HL-60/S4 treated with phorbol 12-myristate 13-acetate at 8.2 ng/mL for 4 days and 3 days (cell line): Measurements from ENCODE around the gene GRK4.

Source experiments
- in situ Hi-C: fragments of 300-500 bp; cut with MboI; formaldehyde crosslinking; loops from 2 replicates; pipeline ENCODE4 v1.15.0; 2022; ENCODE audit warnings: low sequenced_read_pairs

GRK4 gene

GRCh38 chr4:2930758-2931511 is 32.4 kb upstream of the GRK4 start:
- in situ Hi-C loops = loop anchor here (10.0 kb wide), 1 partner anchor 166 kb away; no protein-coding TSS in a partner anchor

DNA sequence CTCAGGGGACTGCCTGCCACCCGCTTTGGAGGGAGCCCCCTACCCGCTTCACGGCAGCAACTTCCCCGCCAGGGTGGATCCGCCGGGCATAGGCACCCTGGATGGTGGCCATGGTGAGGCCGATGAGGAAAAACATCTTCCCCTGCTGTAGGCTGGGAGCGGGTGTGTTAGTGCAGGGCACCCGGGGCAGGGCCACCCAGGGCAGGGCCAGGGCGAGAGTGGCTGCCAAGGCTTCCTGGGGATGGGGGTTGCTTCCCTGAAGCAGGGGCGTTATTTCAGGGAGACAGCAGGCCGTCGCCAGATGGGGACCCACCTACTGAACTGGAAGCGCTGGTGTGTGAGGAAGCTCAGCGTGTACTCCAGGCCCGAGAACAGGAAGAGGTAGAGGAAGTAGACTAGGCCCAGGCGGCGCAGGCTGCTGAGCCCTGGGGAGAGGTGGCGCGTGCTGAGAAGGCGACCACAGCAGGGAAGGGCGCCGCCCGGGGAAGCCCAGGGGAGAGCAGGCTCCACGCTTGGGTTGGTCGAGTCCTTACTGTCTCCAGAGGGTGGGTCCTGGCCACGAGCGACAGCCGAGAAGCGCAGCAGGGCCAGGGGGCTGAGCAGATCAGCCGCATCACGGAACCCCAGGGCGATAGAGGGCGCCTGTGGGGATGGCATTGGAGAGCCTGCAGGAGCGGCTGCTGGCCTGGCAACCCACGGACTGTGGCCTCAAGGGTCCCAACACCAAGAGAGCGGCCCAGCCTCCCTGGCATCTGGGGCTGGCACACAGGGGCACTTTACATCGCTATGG is 31.7 kb upstream of the GRK4 start:
- in situ Hi-C loops = loop anchor here (10.0 kb wide), 1 partner anchor 167 kb away; no protein-coding TSS in a partner anchor

DNA sequence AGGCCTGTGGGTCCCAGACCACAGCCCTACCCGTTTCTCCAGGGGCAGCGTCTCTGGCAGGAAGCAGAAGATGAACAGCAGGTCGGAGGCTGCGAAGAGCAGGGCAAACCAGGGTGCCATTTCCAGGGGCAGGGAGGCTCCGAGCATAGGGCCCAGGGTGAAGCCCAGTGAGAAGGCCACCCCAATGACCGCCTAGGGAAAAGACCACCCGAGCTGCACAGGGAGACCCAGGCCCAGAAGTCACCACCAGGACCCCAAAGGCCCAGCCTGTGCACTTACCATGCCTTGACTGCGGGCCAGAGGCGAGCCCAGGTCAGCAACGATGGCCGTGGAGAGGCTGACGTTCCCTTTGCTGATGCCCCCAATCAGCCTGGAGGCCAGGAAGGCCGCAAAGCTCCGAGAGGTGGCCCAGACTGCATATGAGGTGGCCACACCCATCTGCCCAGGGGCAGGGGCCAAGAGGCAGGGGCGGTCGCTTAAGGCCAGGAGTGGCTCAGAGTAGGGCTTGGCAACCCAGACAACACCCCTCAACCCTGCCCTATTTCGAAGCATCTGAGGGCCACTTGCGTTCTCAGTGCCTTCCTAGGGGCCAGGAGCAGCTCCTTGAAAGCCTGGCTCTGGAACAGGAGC is 30.9 kb upstream of the GRK4 start:
- in situ Hi-C loops = loop anchor here (10.0 kb wide), 1 partner anchor 168 kb away; no protein-coding TSS in a partner anchor

DNA sequence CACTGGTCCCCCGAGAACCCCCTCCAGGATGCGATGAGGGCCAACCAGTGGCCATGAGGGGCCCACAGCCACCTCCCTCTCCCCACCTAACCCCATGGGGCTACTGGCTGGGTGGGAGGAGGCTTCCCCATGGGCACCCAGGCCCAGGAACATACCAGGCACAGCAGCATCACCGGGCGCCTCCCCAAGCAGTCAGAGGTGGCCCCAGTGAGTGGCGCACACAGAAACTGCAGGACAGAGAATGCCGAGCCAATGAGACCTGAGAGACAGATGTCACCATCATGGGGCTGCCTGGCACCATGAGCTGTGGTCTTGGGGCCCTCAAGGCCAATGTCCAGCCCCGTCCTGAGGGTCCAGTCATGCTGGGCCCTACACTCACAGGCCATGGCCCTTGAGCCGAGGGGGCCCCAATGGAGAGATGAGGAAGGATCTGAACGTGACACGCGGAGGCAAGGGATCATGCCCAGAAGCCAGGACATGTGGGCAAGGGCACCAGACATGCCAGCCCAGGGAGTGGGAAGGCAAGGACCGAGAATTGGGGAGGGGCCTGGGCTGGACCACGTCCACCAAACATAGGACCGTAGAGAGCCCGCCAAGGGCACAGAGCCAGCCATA is 30.3 kb upstream of the GRK4 start:
- in situ Hi-C loops = loop anchor here (10.0 kb wide), 1 partner anchor 168 kb away; no protein-coding TSS in a partner anchor

- in situ Hi-C loops = loop anchor here (10.0 kb wide), 1 partner anchor 169 kb away; no protein-coding TSS in a partner anchor
These were observed 29.8 kb upstream of the GRK4 start for GRCh38 chr4:2933566-2934076.

DNA sequence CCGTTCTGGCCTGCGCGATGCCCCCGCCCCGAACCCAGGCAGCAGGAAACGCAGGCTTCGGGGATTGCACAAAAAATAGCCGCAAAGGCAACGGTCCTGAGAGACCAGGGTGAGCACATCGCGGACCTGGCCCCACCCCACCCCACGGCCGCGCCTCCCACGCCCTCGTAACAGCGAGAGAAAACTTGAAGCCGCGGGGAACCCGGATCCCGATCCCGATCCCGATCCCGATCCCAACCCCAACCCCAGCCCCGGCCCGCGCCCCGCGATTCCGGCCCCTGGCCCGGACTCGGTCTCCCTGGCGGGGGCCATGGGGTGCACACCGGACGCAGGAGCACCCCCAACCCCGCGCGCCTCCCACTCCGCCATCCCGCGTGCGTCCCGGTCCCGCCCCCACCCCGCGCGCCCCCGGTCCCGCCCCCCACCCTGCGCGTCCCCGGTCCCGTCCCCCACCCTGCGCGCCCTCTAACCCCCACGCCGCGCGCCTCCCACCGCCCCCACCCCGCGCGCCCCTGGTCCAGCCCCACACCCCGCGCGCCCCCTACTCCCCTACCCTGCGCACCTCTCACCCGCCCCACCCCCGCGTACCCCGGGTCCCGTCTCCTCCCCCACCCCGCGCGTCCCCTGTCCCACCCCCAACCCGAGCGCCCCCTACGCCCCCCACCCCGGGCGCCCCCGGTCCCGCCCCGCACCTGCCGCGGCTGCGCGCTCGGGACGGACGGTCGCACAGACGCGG is 29.1 kb upstream of the GRK4 start:
- in situ Hi-C loops = loop anchor here (10.0 kb wide), 1 partner anchor 169 kb away; no protein-coding TSS in a partner anchor

DNA sequence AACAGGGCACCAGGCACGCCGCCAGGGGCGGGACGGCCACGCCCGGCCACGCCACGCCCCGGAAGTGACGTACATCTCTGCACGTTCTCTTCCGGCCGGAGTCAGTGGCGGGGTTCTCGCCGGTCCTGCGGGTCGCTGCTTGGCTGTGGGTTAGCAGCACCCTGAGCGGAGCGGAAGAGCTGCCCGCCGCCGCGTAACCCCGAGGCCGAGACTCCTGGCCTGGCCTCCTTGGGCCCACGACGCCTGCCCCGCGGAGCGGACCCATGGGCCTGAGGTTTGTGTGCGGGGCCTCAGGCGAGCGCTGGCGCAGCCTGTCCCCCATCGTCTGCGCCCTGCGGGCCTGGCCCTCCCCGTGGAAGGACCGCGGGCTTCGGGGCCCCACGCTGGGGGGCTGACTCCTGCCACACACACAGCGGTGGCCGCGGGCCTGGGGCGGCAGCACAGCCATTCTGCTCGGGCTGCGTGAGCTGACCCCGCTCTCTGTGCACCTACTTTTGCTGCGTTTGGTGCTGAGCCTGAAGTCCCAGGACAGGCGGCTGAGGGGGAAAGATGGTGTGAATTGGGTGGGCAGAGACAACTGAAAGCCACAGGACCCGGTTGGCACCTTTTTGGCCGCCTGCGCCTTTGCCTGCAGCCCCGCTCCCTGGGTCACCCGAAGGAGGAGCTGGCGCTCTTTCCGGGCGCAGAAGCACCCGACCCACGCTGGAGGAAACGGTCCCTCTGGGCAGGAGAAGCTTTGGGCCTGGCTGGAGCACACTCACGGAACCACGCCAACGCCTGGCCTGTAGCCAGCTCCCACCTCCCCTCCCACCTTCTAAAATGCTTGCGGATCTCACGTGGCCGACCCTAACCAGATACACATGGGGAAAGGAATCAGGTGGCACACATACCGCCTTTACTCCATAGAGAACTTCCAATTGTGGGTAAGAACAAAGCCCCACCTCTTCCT is 28.3 kb upstream of the GRK4 start:
- in situ Hi-C loops = loop anchor here (10.0 kb wide), 1 partner anchor 170 kb away; no protein-coding TSS in a partner anchor

DNA sequence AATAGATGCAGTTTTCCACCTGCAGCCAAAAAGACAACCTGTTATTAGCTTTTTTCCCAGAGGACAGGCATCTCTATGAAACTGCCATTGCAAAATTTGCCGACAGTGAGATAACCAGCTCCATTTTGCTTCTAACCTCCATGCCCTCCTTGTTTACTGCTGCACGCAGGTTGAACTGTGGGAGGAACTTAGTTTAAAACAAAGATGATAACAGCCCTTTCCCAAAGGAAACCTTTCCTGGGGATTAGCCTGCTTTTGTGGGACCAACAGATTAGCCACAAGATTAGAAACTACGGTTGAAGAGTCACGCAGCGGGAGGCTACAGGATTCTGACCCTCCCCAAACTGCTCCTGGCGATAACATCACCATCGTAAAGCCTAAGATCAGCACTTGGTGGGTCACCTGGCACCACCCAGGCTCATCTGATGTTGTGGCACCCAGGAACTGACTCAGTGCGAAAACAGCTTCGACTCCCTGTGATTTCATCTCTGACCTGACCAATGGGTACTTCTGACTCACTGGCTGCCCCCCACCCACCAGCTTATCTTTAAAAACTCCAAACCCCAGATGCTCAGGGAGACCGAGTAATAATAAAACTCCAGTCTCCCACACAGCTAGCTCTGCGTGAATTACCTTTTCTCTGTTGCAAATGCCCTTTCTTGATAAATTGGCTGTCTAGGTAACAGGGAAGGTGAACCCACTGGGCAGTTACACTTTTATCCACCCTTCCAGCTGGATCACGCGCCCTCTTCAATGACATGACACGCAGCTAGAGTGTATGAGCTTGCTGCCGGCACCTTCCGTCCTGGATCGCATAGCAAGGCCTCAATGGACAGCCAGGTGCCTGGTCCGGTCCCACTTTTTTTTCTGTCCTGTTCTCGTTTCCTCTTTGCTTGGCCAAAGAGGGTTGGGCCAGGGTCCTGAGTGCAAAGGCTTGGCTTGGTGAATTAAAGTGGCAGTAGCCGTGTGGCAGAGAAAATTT is 27.3 kb upstream of the GRK4 start:
- in situ Hi-C loops = loop anchor here (10.0 kb wide), 1 partner anchor 171 kb away; no protein-coding TSS in a partner anchor

DNA sequence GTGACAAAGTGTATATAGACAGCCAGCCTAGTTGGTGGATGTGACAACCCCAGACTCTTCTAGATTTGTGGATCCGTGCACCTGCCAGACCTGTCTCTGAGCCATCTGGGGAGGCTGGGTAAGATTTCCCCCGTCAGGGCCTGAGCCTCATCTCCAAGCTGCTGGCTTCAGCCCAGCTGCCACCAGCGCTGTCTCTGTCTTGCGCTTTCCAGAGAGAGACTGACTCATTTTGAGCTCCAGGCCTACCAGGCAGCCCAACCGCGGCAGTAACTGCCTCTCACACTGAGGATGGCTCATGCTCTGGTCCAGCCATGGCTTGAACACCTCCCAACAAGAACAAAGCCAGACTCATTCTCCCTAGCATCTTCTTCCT is 26.6 kb upstream of the GRK4 start:
- in situ Hi-C loops = loop anchor here (10.0 kb wide), 1 partner anchor 172 kb away; no protein-coding TSS in a partner anchor

- in situ Hi-C loops = loop anchor here (10.0 kb wide), 1 partner anchor 173 kb away; no protein-coding TSS in a partner anchor
These were observed 26.1 kb upstream of the GRK4 start for GRCh38 chr4:2937146-2937857.

DNA sequence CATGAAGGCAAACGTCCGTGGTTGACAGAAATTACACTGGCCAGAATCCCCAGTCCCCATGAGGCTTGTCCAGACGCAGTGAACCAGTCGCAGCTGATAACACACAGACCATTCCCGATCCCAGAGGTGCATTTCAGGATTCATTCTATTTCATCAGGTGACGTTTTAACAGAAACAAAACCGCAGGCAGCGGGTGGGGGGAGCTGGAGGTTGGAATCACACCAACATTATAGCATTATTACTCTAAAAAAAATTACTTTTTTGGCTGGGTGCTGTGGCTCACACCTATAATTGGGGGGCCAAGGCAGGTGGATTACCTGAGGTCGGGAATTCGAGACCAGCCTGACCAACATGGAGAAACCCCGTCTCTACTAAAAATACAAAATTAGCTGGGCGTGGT is 25.4 kb upstream of the GRK4 start:
- in situ Hi-C loops = loop anchor here (10.0 kb wide), 1 partner anchor 173 kb away; no protein-coding TSS in a partner anchor

DNA sequence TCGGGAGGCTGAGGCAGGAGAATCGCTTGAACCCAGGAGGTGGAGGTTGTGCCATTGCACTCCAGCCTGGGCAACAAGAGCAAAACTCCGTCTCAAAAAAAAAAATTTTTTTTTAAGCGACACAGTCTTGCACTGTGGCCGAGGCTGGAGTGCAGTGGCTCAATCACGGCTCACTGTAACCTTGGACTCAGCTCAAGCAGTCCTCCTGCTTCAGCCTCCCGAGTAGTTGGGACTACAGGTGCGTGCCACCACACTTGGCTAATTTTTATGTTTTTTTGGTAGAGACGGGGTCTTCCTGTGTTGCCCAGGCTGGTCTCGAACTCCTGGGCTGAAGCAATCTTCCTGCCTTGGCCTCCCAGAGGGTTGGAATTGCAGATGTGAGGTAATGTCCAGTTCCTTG is 25.0 kb upstream of the GRK4 start:
- in situ Hi-C loops = loop anchor here (10.0 kb wide), 1 partner anchor 174 kb away; no protein-coding TSS in a partner anchor

DNA sequence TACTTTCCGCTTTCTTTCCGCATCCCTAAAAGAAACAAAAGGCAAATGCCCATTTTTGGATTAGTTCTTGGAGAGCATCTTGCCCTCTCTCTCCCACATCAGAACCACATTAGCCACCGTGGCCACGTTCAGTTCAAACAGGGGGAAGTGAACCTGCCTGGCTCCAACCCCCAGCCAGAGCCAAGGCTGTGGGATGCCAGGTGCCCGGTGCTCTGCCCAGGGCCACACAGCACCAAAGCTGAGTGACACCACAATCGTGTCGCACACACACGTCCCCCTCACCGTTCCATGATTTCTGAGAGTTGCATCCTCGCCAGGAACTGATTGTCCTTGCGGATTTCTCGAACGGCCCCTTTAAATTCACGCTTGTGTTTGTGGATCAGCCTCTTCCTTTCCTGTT is 24.5 kb upstream of the GRK4 start:
- in situ Hi-C loops = loop anchor here (10.0 kb wide), 1 partner anchor 174 kb away; no protein-coding TSS in a partner anchor

GRCh38 chr4:2939383-2940243 is 23.8 kb upstream of the GRK4 start:
- in situ Hi-C loops = loop anchor here (10.0 kb wide), 1 partner anchor 175 kb away; no protein-coding TSS in a partner anchor

- in situ Hi-C loops = no loop called here
These were observed 22.9 kb upstream of the GRK4 start for GRCh38 chr4:2940267-2941137.
